ENCODE data around the gene PABPC3.

Gene PABPC3

DNA sequence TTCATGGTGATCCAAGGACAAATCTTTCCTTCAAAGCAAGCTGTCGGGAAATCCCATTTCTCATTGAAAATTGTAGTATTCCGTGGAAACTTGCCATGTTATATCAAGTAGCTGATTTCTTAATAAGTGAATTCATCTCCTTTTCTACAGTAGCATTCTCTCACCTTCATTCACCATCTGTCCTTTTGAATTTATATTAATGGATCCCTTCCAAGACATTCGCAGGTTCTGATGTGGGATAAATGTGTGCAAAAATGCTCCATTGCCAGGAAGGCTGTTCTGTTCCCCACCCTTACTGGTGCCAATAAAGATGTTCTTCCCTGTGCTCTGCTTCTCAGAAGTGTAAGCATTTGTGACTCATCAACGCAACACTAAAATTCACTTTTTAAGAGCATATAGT lies 40.0 kb downstream of the PABPC3 start:
- no peaks in the 10 kb centered on the region for H3K9me3 Mint-ChIP-seq
- H3K27ac Mint-ChIP-seq: no peak overlapping the region
- no peaks in the 10 kb centered on the region for H3K4me1 Mint-ChIP-seq
- H3K4me3 Mint-ChIP-seq: no peak overlapping the region
- H3K36me3 Mint-ChIP-seq: no peaks in the 10 kb centered on the region
- peaks cover 18% of the 10 kb centered on the region for H3K27me3 Mint-ChIP-seq

DNA sequence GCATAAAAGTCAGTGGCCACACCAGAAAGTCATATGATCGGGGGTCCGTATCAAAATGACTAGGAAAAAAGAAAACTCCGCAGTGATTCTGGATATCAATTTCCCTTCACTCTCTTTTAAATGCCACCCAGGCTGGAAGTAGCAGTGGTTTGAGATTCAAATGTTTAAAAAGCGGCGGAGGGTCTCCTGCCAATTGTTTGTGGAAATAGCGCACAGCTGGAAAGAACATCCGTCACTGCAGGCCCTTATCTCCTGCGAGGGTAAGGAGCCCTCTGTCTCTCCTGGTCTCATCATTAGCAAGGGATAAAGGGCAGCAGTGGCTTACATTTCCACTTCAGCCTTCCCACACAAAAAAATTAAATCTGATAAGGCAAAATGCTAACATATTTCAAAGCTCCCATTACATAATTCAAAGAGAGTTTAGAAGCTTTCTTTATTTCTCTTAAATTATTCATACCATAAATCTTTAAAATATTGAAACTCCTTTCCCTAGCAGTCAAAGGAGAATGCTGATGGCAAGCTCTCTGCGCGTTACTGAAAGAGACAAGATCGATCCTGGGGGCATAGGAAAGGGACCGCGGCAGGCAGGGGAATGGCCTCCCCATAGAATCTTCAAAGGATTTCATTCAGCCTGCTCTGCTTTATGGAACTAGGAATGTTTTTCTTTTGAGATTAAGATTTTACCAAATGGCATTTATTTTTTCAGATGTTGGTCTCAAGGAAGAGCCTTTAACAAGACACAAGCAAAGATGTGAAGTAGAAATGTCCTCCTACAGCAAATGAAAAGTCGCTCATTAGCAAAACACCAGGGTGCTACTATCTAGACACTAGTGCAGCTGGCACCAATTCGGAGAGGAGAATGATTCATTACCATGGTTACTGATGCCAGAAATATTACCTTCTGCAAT lies 41.2 kb downstream of the PABPC3 start:
- Mint-ChIP-seq H3K27me3 (peaks cover 20% of the 10 kb centered on the region), H3K4me1 (no peaks in the 10 kb centered on the region), H3K9me3 (no peaks in the 10 kb centered on the region), H3K27ac (no peak overlapping the region), H3K4me3 (no peak overlapping the region), H3K36me3 (no peaks in the 10 kb centered on the region)

DNA sequence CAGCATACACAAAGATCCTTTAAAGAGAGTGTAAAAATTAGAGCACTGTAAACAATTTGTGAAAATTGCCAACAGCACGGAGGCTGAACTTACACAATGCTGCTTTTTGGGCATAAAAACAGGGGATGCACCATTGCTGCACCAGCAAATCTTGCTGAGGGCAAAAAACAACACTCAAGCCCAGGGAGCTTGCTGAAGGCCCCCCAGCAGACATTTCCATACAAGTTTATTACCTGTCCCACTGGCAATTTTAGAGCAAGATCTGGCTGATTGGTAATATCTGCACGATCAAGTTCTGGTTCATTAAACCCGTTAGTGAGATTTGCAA lies 41.8 kb downstream of the PABPC3 start:
- Mint-ChIP-seq H3K27ac (no peak overlapping the region), H3K4me3 (no peak overlapping the region), H3K9me3 (no peaks in the 10 kb centered on the region), H3K27me3 (peaks cover 20% of the 10 kb centered on the region), H3K36me3 (no peaks in the 10 kb centered on the region), H3K4me1 (no peaks in the 10 kb centered on the region)

DNA sequence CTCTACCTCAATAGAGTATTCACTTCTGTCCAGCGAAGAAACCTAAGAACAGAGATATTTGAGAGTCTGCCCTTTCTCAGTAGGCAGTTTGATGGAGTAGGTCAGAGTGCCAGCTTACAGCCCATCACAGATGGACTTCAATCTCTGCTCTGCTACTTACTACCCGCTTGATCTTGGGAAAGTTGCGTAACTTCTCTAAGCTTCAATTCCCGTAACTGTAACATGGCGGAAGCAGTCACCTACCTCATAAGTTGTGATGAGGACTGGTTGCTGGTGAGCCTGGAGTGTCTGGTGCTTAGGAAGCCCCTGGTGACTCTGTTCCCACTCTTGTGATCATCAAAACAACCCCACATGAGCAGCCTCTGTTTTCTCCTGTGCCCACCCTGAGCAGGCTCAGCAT lies 45.1 kb downstream of the PABPC3 start:
- Mint-ChIP-seq H3K27me3 (peaks cover 16% of the 10 kb centered on the region), H3K27ac (no peak overlapping the region), H3K4me1 (no peaks in the 10 kb centered on the region), H3K4me3 (no peak overlapping the region), H3K36me3 (no peaks in the 10 kb centered on the region), H3K9me3 (no peaks in the 10 kb centered on the region)

DNA sequence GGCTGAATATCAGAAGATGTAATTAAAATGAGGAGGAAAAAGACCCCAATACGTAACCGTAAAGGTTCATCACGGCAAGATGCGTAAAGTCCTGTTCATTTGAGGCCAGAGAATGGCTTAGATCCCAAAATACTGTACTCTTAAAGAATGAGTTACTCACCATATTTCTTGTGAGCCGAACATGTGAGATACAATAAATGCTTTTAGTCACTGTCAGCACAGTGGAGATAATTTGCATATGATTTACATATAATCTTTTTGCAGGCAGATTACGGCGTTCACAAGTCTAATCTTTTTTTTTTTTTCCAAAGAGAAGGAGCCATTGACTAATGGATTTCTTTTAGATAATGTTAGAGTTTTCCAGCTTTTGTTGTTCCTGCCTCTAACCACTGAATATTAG lies 47.8 kb downstream of the PABPC3 start:
- Mint-ChIP-seq H3K4me3 (no peak overlapping the region), H3K27ac (no peak overlapping the region), H3K4me1 (no peaks in the 10 kb centered on the region), H3K36me3 (no peaks in the 10 kb centered on the region), H3K9me3 (no peaks in the 10 kb centered on the region), H3K27me3 (peaks cover 8% of the 10 kb centered on the region)

DNA sequence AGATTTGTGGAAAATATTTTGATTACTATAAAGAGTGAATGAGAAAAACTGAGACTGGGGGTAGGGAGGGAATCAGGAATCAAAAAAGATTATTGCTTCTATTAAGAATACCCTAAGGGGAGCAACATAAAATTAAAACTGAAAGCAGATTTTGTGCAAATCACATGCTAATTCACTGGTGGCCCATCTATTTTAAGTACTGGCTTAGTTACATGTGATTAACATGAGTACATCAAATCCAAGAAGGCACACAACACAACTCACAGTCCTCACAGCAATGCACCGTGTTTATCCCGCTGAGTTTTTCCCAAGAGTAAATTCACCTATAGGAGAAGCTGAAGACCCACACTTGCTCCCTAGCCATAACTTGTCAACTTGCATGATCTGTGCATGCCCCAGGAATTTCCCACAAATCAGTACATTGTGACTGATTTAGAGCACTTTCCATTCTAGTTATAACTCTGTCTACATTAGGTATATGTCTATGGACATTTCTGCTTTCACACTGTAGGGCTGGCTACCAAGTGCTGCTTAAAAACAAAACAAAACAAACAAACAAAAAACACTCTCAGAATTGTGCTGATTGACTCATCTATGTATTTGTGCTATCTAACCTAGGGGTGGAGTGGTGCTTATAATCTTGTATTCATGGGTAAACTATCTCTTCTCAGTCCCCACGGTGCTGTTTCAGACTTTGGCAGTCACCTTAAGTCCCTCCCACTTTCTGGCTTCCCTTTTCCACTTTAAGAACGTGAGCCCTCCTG lies 51.9 kb downstream of the PABPC3 start:
- no peaks in the 10 kb centered on the region for H3K4me1 Mint-ChIP-seq
- H3K4me3 Mint-ChIP-seq: no peak overlapping the region
- no peak overlapping the region for H3K27ac Mint-ChIP-seq
- H3K27me3 Mint-ChIP-seq: peaks cover 9% of the 10 kb centered on the region
- H3K36me3 Mint-ChIP-seq: no peaks in the 10 kb centered on the region
- no peaks in the 10 kb centered on the region for H3K9me3 Mint-ChIP-seq

DNA sequence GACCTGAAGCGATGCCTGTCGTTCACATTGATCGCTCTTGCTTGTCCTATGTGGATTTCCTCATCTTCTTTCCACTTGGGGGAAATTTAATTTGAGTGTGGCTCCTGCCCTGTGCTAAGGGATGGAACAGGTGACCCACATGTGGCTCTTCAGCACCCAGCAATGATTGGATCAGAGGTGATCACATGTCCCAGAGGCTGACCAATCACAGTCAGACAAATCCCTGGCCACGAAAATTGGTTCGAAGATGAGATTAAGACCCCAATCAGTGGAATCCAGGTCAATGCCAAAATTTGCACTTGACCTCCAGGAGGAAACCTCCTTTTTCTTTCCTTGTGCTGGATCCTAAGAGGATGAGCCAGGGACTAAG lies 52.5 kb downstream of the PABPC3 start:
- Mint-ChIP-seq H3K27me3 (peaks cover 7% of the 10 kb centered on the region), H3K36me3 (no peaks in the 10 kb centered on the region), H3K4me3 (no peak overlapping the region), H3K9me3 (no peaks in the 10 kb centered on the region), H3K27ac (no peak overlapping the region), H3K4me1 (no peaks in the 10 kb centered on the region)
